GM12801 (cell line): ENCODE results near the gene DCLK2.

Experiments used
- CTCF ChIP-seq: IDR thresholded peaks from one replicate; pipeline ENCODE4 v1.5.1; 2011; ENCODE audit warnings: control low read depth; ENCODE audit not compliant: insufficient read length; ENCODE audit errors: extremely low read depth

DCLK2 gene

GRCh38 chr4:150080875-150081274 is 2.6 kb downstream of the DCLK2 start:
- no peak for TF ChIP-seq CTCF

- no peak for TF ChIP-seq CTCF
These were observed 4.0 kb downstream of the DCLK2 start for GRCh38 chr4:150082241-150082640.

- no peak for TF ChIP-seq CTCF
These were observed 8.8 kb downstream of the DCLK2 start for GRCh38 chr4:150087006-150087405.

GRCh38 chr4:150089732-150090131 is 11.5 kb downstream of the DCLK2 start:
- no peak for TF ChIP-seq CTCF

- TF ChIP-seq CTCF: no peak
These were observed 12.6 kb downstream of the DCLK2 start for GRCh38 chr4:150090836-150091235.

- no peak for TF ChIP-seq CTCF
These were observed 16.4 kb downstream of the DCLK2 start for GRCh38 chr4:150094676-150095075.

GRCh38 chr4:150096625-150097024 is 18.4 kb downstream of the DCLK2 start:
- no peak for TF ChIP-seq CTCF

GRCh38 chr4:150098214-150098613 is 20.0 kb downstream of the DCLK2 start:
- TF ChIP-seq CTCF: no peak
